ENCODE data around the gene FBXW8.

The FBXW8 gene

GRCh38 chr12:116880817-116881324 lies 29.9 kb upstream of the FBXW8 start:
- H3K36me3 Mint-ChIP-seq: no peaks in the 10 kb centered on the region
- H3K9me3 Mint-ChIP-seq (ENCODE audit: low read depth): no peaks in the 10 kb centered on the region
- H3K4me3 Mint-ChIP-seq: peak overlapping the region; percentile 88
- no peak overlapping the region for H3K27ac Mint-ChIP-seq
- peaks cover 41% of the 10 kb centered on the region for H3K27me3 Mint-ChIP-seq
- H3K4me1 Mint-ChIP-seq (ENCODE audit: low read depth): peaks cover 29% of the 10 kb centered on the region

DNA sequence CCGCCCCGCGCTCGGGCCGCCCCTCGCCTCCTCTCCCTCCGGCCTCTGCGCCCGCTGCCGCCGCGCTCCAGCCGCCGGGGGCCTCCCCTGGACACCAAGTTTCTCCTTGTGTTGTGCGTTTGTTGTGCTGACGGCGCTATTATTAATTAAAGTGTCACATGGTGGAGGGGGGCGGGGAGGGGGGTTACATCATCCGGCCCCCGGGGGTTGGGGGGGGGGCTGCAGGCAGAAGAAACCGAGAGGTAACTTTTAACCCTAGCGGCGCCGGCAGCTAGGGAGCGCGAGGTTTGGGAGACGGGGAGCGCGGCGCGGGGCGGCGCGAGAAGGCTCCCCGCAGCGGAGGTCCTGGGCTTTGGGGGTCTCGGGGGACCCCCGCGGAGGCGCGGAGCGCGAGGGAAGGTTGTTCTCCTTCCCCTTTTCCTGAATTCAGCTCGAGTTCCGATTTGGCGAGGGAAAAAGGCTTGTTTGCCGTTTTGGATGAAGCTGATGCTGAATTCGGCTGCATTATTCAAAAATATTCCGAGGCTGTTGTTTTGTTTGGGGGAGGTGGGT lies 29.3 kb upstream of the FBXW8 start, which contains the start of gene HRK:
Gene HRK (minus strand): TSS at position 117 of the 552 bp plus-strand sequence. CDS start 134 bp downstream, outside the sequence.
- no peaks in the 10 kb centered on the region for H3K36me3 Mint-ChIP-seq
- H3K27me3 Mint-ChIP-seq: peaks cover 41% of the 10 kb centered on the region
- no peaks in the 10 kb centered on the region for H3K9me3 Mint-ChIP-seq (ENCODE audit: low read depth)
- H3K27ac Mint-ChIP-seq: no peak within 1 kb of the TSS
- H3K4me1 Mint-ChIP-seq (ENCODE audit: low read depth): peaks cover 29% of the 10 kb centered on the region
- peak within 1 kb of the TSS; percentile 88 for H3K4me3 Mint-ChIP-seq

- Mint-ChIP-seq H3K4me3 (peak overlapping the region; percentile 62), H3K9me3 (ENCODE audit: low read depth) (no peaks in the 10 kb centered on the region), H3K27me3 (peaks cover 39% of the 10 kb centered on the region), H3K4me1 (ENCODE audit: low read depth) (peaks cover 29% of the 10 kb centered on the region), H3K27ac (no peak overlapping the region), H3K36me3 (no peaks in the 10 kb centered on the region)
Measured at GRCh38 chr12:116881877-116882507, 28.8 kb upstream of the FBXW8 start.

DNA sequence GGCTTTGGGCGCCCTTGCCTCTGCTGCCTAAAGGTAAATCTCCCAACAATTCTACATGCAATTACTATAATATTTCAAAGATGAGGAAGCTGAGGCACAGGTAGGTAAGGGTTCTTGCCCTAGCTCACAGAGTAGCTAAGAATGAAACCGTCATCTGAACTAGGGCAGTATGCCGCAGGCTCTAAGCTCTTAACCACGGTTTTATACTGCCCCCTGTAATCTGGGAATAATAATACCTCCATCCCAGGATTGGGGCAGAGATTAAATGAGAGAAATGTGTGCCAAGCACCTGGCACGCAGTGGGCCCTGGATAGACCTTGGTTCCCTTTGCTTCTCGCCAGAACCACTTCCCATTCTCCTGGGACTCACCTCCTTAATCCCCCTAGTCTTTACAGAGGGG lies 28.0 kb upstream of the FBXW8 start:
- H3K9me3 Mint-ChIP-seq (ENCODE audit: low read depth): no peaks in the 10 kb centered on the region
- H3K36me3 Mint-ChIP-seq: no peaks in the 10 kb centered on the region
- no peak overlapping the region for H3K27ac Mint-ChIP-seq
- peaks cover 29% of the 10 kb centered on the region for H3K4me1 Mint-ChIP-seq (ENCODE audit: low read depth)
- H3K4me3 Mint-ChIP-seq: peak overlapping the region; percentile 62
- H3K27me3 Mint-ChIP-seq: peaks cover 35% of the 10 kb centered on the region

DNA sequence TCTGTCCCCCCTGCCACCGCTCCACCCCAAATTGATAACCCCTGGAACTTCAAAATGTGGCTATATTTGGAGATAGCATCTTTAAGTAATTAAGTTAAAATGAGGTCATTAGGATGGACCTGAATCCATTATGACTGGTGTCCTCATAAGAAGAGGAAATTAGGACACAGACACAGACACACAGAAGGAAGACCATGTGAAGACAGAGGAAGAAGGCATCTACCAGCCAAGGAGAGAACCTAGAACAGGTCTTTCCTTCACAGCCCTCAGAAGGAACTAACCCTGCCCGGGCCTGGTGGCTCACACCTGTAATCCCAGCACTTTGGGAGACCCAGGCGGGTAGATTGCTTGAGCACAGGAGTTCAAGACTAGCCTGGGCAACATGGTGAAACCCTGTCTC lies 25.9 kb upstream of the FBXW8 start:
- Mint-ChIP-seq H3K4me3 (no peak overlapping the region), H3K4me1 (ENCODE audit: low read depth) (peaks cover 16% of the 10 kb centered on the region), H3K36me3 (no peaks in the 10 kb centered on the region), H3K27me3 (peaks cover 25% of the 10 kb centered on the region), H3K27ac (no peak overlapping the region), H3K9me3 (ENCODE audit: low read depth) (no peaks in the 10 kb centered on the region)

DNA sequence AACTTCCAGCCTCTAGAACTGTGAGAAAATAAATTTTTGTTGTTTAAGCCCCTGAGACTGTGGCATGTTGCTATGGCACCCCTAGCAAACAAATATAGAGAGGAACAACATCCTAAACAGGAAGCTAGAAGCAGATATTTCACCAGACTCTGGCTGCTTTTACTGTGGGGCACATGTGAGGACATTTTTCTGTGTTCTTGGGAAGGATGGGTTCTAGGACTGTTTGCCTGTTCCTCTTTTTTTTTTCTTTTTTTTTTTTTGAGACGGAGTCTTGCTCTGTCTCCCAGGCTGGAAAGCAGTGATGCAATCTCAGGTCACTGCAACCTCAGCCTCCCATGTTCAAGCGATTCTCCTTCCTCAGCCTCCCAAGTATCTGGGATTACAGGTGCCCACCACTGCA lies 25.3 kb upstream of the FBXW8 start:
- Mint-ChIP-seq H3K36me3 (no peaks in the 10 kb centered on the region), H3K4me3 (no peak overlapping the region), H3K27me3 (peaks cover 19% of the 10 kb centered on the region), H3K4me1 (ENCODE audit: low read depth) (peaks cover 10% of the 10 kb centered on the region), H3K9me3 (ENCODE audit: low read depth) (no peaks in the 10 kb centered on the region), H3K27ac (no peak overlapping the region)

DNA sequence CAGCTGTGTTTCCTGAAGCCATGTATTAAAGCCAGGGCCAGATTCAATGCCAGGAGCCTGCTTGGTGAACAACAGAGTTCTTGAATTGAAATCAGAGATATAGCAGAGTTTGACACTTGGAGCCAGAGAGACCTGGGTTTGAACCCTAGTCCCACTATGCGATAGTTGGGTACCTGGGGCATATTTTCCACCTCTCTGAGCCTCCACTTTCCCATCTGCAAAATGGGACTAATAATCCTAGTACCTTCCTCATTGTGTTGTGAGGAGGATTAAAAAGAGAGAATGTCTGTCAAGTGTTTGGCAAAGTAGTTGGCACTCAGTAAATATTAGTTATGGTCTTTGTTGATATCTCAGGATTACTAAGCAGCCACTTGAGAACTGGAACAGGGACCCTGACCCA lies 23.5 kb upstream of the FBXW8 start:
- H3K9me3 Mint-ChIP-seq (ENCODE audit: low read depth): no peaks in the 10 kb centered on the region
- peaks cover 14% of the 10 kb centered on the region for H3K27me3 Mint-ChIP-seq
- peaks cover 2% of the 10 kb centered on the region for H3K4me1 Mint-ChIP-seq (ENCODE audit: low read depth)
- no peak overlapping the region for H3K4me3 Mint-ChIP-seq
- no peak overlapping the region for H3K27ac Mint-ChIP-seq
- H3K36me3 Mint-ChIP-seq: no peaks in the 10 kb centered on the region

DNA sequence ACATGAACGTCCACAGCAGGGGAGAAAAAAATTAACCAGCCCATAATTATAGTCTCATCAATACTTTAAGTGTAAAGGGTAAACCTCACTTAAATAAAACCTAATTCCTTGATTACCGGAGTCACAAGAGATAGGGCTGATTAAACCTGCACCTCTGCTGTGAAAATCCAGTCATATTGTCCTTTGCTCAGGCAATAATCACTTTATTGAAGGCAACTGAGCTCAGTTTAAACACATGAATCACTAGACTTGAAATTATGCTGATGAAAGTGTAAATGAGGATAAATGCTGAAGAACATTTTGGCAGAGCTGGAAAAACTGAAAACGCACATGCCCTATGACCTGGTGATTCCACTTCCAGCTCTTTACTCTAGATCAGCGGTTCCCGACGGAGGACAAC lies 22.9 kb upstream of the FBXW8 start:
- Mint-ChIP-seq H3K27me3 (peaks cover 8% of the 10 kb centered on the region), H3K27ac (no peak overlapping the region), H3K9me3 (ENCODE audit: low read depth) (no peaks in the 10 kb centered on the region), H3K36me3 (no peaks in the 10 kb centered on the region), H3K4me3 (no peak overlapping the region), H3K4me1 (ENCODE audit: low read depth) (no peaks in the 10 kb centered on the region)

- H3K9me3 Mint-ChIP-seq (ENCODE audit: low read depth): no peaks in the 10 kb centered on the region
- no peaks in the 10 kb centered on the region for H3K36me3 Mint-ChIP-seq
- no peak overlapping the region for H3K4me3 Mint-ChIP-seq
- no peak overlapping the region for H3K27ac Mint-ChIP-seq
- H3K27me3 Mint-ChIP-seq: peaks cover 4% of the 10 kb centered on the region
- H3K4me1 Mint-ChIP-seq (ENCODE audit: low read depth): no peaks in the 10 kb centered on the region
Measured at GRCh38 chr12:116890330-116890729, 20.4 kb upstream of the FBXW8 start.

- Mint-ChIP-seq H3K36me3 (no peaks in the 10 kb centered on the region), H3K4me1 (ENCODE audit: low read depth) (no peaks in the 10 kb centered on the region), H3K27me3 (peaks cover 4% of the 10 kb centered on the region), H3K27ac (no peak overlapping the region), H3K4me3 (no peak overlapping the region), H3K9me3 (ENCODE audit: low read depth) (no peaks in the 10 kb centered on the region)
Measured at GRCh38 chr12:116891019-116891418, 19.7 kb upstream of the FBXW8 start.

- no peak overlapping the region for H3K27ac Mint-ChIP-seq
- no peaks in the 10 kb centered on the region for H3K4me1 Mint-ChIP-seq (ENCODE audit: low read depth)
- no peaks in the 10 kb centered on the region for H3K9me3 Mint-ChIP-seq (ENCODE audit: low read depth)
- no peaks in the 10 kb centered on the region for H3K36me3 Mint-ChIP-seq
- H3K27me3 Mint-ChIP-seq: peaks cover 3% of the 10 kb centered on the region
- no peak overlapping the region for H3K4me3 Mint-ChIP-seq
Measured at GRCh38 chr12:116892349-116893140, 18.2 kb upstream of the FBXW8 start.

- no peak overlapping the region for H3K4me3 Mint-ChIP-seq
- peaks cover 8% of the 10 kb centered on the region for H3K27me3 Mint-ChIP-seq
- no peak overlapping the region for H3K27ac Mint-ChIP-seq
- no peaks in the 10 kb centered on the region for H3K9me3 Mint-ChIP-seq (ENCODE audit: low read depth)
- no peaks in the 10 kb centered on the region for H3K4me1 Mint-ChIP-seq (ENCODE audit: low read depth)
- no peaks in the 10 kb centered on the region for H3K36me3 Mint-ChIP-seq
Measured at GRCh38 chr12:116894913-116895312, 15.8 kb upstream of the FBXW8 start.

DNA sequence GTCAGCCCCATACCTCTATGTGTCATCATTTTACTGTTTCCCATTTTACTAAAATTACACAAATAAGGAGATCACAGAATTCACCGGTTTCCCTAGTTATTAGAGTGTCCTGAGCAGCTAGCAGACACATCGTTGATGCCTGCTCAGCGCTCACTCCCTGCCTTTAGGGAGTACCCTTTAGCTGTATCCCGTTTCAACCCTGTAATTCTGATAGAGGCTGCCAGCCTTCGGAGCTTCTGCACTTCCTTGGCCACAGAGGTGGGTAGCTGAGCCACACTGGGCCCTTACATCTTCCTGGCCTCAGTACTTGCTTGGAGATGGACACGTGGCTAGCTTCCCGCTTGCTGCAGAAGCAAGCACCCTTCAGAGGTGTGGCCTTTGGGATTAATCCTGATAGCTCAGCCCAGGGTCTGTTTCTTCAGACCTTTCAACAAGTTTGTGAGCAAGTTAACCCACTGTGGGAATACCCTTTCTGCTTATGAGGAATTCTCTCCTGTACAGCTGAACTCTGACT lies 14.3 kb upstream of the FBXW8 start:
- Mint-ChIP-seq H3K4me1 (ENCODE audit: low read depth) (no peaks in the 10 kb centered on the region), H3K27ac (no peak overlapping the region), H3K9me3 (ENCODE audit: low read depth) (no peaks in the 10 kb centered on the region), H3K4me3 (no peak overlapping the region), H3K27me3 (peaks cover 12% of the 10 kb centered on the region), H3K36me3 (no peaks in the 10 kb centered on the region)

- H3K9me3 Mint-ChIP-seq (ENCODE audit: low read depth): no peaks in the 10 kb centered on the region
- no peaks in the 10 kb centered on the region for H3K36me3 Mint-ChIP-seq
- no peaks in the 10 kb centered on the region for H3K4me1 Mint-ChIP-seq (ENCODE audit: low read depth)
- H3K27ac Mint-ChIP-seq: no peak overlapping the region
- H3K4me3 Mint-ChIP-seq: no peak overlapping the region
- H3K27me3 Mint-ChIP-seq: peaks cover 17% of the 10 kb centered on the region
Measured at GRCh38 chr12:116897476-116897875, 13.3 kb upstream of the FBXW8 start.

DNA sequence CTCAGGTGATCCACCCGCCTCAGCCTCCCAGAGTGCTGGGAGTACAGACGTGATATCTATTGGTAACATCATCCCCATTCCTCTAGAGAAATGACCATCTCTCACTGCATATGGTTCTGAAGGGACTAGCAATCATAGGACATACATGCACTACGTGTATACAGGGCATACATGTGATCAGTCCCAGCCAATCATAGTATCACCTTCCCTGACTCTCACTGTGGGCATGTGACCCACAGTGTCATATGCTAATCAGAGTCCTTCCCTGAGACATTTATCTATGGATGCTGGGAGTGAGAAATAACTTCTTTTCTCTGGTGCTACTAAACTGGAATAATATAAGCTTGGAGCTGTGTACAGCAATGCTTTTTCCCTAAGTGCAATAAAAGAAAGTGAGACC lies 12.1 kb upstream of the FBXW8 start:
- Mint-ChIP-seq H3K4me1 (ENCODE audit: low read depth) (no peaks in the 10 kb centered on the region), H3K27ac (no peak overlapping the region), H3K4me3 (no peak overlapping the region), H3K9me3 (ENCODE audit: low read depth) (no peaks in the 10 kb centered on the region), H3K36me3 (no peaks in the 10 kb centered on the region), H3K27me3 (peaks cover 17% of the 10 kb centered on the region)
